Fibroblast of the conjunctiva (primary cell): Measurements from ENCODE around the gene CDCA5.
A peak's percentile ranks its signal among the peaks of the same experiment; 100 is the strongest.

Experiments used
- DNase-seq: peaks from one replicate; pipeline ENCODE4 v3.0.0-alpha.2; 2010; ENCODE audit warnings: low read depth

CDCA5 gene

GRCh38 chr11:65083834-65084597 lies at the start of gene CDCA5, which contains the start of gene ZFPL1:
Gene CDCA5 (minus strand): TSS chr11:65084040. CDS start chr11:65083978, 62 bp downstream.
Gene ZFPL1 (plus strand): TSS chr11:65084222. CDS start chr11:65084699, 477 bp downstream.
- DNase-seq, result peak; percentile 88

- no peak for DNase-seq
Measured at GRCh38 chr11:65132988-65133700, 49.3 kb upstream of the CDCA5 start.

- DNase-seq, result no peak
Measured at GRCh38 chr11:65132238-65132987, 48.6 kb upstream of the CDCA5 start.

- no peak for DNase-seq
Measured at GRCh38 chr11:65131895-65132237, 48.0 kb upstream of the CDCA5 start.

GRCh38 chr11:65131417-65131776 lies 47.6 kb upstream of the CDCA5 start:
- DNase-seq, result no peak

- no peak for DNase-seq
Measured at GRCh38 chr11:65130631-65131416, 47.0 kb upstream of the CDCA5 start.

GRCh38 chr11:65129649-65130441 lies 46.0 kb upstream of the CDCA5 start:
- no peak for DNase-seq

- DNase-seq, result no peak
Measured at GRCh38 chr11:65128182-65129145, 44.6 kb upstream of the CDCA5 start.

GRCh38 chr11:65127473-65128181 lies 43.8 kb upstream of the CDCA5 start:
- DNase-seq, result no peak

- DNase-seq, result no peak
Measured at GRCh38 chr11:65126624-65127274, 42.9 kb upstream of the CDCA5 start.

GRCh38 chr11:65125197-65126056 lies 41.6 kb upstream of the CDCA5 start:
- no peak for DNase-seq

- DNase-seq, result no peak
Measured at GRCh38 chr11:65124480-65125196, 40.8 kb upstream of the CDCA5 start.

- peak; percentile 94 for DNase-seq
Measured at GRCh38 chr11:65121865-65122696, 38.2 kb upstream of the CDCA5 start, which contains the start of the genes FAU and MRPL49. Gene FAU (minus strand): TSS chr11:65122134. CDS start chr11:65121813, 321 bp downstream. Gene MRPL49 (plus strand): TSS chr11:65122321. CDS start chr11:65122347, 26 bp downstream.

GRCh38 chr11:65121447-65121864 lies 37.6 kb upstream of the CDCA5 start:
- DNase-seq, result no peak

- DNase-seq, result no peak
Measured at GRCh38 chr11:65120831-65121230, 37.0 kb upstream of the CDCA5 start.

- no peak for DNase-seq
Measured at GRCh38 chr11:65119670-65119995, 35.8 kb upstream of the CDCA5 start.
